ENCODE results near the gene ATP8B4. TPM values are rescaled to one million over a fixed set of nuclear protein-coding genes. Genes with fewer than 3 reads are reported as not detected.
A peak's percentile ranks its signal among the peaks of the same experiment; 100 is the strongest.

ATP8B4 gene
- total and polyA plus RNA-seq, 10 of the 15 experiments (the other 5 are each of a cell fraction or from before 2014, with no cell fraction given) = 0.02 to 0.94 (median 0.19) TPM

DNA sequence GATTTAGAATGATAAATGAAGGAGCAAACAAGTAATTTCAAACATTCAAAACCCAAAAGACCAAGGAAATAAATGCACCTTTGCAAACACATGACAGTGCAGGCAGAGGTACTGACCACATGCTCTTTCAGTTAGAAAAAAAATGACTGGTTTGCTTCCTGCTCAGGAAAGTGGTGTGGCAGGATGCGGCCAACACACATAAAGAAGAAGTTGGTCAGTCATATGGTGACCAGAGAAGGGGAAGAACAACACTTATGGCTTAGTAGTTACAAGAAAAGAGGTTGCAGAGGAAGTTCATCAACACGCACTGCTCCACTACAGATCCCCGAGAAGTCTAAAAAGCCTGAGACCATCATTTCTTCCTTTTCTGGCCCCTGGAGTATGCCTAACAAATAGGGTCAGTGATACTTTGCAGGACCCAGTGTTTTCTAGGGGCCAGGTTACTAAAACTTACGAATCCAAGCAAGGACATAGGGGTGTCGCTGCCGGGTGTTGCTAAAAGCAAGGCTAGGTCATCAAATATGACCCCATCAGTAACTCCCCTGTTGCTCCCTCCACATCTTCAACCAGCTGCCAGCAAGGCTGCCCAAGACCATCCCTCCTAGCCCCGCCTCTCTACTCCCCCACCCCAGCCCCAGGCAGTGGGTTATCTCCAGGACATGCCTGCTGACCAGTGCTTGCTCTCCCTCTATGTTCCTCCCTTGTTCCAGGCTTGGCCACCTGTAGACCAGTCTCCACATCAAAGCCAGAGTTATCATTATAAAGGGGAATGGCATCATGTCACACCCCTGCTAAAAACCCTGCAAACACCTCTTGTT is 11.2 kb downstream of the ATP8B4 start (continued):
- TF ChIP-seq ZNF217 (IDR thresholded peaks at IDR 0.05) (peak; percentile 99), DPF2 (IDR thresholded peaks at IDR 0.05) (peak; percentile 86), SMC3 (IDR thresholded peaks at IDR 0.05; ENCODE audit: borderline replicate concordance, low read length) (no peak), BCL11A (IDR thresholded peaks at IDR 0.05; ENCODE audit: low read depth, low read length) (peak; percentile 87), NFYB (IDR thresholded peaks at IDR 0.05; ENCODE audit: insufficient read depth, low read depth, low read length) (no peak), JUND (IDR thresholded peaks at IDR 0.05; ENCODE audit: low read depth, low read length) (peak; percentile 20; the same call in 1 of the 2 replicates), BMI1 (IDR thresholded peaks at IDR 0.05; ENCODE audit: borderline replicate concordance) (no peak), SIX5 (IDR thresholded peaks at IDR 0.05; ENCODE audit: low read depth, low read length, severe bottlenecking) (no peak), ZNF384 (IDR thresholded peaks at IDR 0.05; ENCODE audit: borderline replicate concordance, low read depth, low read length) (peak; percentile 83), STAT3 (IDR thresholded peaks at IDR 0.05; ENCODE audit: low read depth, low read length) (no peak), PML (IDR thresholded peaks at IDR 0.05; ENCODE audit: low read length) (no peak), EZH2 (IDR thresholded peaks at IDR 0.05; ENCODE audit: borderline replicate concordance, control insufficient read depth, low read depth, low read length) (no peak)
- TF ChIP-seq, protein P1, sequence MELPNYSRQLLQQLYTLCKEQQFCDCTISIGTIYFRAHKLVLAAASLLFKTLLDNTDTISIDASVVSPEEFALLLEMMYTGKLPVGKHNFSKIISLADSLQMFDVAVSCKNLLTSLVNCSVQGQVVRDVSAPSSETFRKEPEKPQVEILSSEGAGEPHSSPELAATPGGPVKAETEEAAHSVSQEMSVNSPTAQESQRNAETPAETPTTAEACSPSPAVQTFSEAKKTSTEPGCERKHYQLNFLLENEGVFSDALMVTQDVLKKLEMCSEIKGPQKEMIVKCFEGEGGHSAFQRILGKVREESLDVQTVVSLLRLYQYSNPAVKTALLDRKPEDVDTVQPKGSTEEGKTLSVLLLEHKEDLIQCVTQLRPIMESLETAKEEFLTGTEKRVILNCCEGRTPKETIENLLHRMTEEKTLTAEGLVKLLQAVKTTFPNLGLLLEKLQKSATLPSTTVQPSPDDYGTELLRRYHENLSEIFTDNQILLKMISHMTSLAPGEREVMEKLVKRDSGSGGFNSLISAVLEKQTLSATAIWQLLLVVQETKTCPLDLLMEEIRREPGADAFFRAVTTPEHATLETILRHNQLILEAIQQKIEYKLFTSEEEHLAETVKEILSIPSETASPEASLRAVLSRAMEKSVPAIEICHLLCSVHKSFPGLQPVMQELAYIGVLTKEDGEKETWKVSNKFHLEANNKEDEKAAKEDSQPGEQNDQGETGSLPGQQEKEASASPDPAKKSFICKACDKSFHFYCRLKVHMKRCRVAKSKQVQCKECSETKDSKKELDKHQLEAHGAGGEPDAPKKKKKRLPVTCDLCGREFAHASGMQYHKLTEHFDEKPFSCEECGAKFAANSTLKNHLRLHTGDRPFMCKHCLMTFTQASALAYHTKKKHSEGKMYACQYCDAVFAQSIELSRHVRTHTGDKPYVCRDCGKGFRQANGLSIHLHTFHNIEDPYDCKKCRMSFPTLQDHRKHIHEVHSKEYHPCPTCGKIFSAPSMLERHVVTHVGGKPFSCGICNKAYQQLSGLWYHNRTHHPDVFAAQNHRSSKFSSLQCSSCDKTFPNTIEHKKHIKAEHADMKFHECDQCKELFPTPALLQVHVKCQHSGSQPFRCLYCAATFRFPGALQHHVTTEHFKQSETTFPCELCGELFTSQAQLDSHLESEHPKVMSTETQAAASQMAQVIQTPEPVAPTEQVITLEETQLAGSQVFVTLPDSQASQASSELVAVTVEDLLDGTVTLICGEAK (IDR thresholded peaks at IDR 0.05; ENCODE audit: borderline replicate concordance) = no peak
- TF ChIP-seq, protein P2, sequence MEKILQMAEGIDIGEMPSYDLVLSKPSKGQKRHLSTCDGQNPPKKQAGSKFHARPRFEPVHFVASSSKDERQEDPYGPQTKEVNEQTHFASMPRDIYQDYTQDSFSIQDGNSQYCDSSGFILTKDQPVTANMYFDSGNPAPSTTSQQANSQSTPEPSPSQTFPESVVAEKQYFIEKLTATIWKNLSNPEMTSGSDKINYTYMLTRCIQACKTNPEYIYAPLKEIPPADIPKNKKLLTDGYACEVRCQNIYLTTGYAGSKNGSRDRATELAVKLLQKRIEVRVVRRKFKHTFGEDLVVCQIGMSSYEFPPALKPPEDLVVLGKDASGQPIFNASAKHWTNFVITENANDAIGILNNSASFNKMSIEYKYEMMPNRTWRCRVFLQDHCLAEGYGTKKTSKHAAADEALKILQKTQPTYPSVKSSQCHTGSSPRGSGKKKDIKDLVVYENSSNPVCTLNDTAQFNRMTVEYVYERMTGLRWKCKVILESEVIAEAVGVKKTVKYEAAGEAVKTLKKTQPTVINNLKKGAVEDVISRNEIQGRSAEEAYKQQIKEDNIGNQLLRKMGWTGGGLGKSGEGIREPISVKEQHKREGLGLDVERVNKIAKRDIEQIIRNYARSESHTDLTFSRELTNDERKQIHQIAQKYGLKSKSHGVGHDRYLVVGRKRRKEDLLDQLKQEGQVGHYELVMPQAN (conservative IDR thresholded peaks at IDR 0.05) = no peak
- TF ChIP-seq, protein P3, sequence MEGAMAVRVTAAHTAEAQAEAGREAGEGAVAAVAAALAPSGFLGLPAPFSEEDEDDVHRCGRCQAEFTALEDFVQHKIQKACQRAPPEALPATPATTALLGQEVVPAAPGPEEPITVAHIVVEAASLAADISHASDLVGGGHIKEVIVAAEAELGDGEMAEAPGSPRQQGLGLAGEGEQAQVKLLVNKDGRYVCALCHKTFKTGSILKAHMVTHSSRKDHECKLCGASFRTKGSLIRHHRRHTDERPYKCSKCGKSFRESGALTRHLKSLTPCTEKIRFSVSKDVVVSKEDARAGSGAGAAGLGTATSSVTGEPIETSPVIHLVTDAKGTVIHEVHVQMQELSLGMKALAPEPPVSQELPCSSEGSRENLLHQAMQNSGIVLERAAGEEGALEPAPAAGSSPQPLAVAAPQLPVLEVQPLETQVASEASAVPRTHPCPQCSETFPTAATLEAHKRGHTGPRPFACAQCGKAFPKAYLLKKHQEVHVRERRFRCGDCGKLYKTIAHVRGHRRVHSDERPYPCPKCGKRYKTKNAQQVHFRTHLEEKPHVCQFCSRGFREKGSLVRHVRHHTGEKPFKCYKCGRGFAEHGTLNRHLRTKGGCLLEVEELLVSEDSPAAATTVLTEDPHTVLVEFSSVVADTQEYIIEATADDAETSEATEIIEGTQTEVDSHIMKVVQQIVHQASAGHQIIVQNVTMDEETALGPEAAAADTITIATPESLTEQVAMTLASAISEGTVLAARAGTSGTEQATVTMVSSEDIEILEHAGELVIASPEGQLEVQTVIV (IDR thresholded peaks at IDR 0.05; ENCODE audit: borderline replicate concordance, partially characterized antibody) = no peak
- TF ChIP-seq, protein P4, sequence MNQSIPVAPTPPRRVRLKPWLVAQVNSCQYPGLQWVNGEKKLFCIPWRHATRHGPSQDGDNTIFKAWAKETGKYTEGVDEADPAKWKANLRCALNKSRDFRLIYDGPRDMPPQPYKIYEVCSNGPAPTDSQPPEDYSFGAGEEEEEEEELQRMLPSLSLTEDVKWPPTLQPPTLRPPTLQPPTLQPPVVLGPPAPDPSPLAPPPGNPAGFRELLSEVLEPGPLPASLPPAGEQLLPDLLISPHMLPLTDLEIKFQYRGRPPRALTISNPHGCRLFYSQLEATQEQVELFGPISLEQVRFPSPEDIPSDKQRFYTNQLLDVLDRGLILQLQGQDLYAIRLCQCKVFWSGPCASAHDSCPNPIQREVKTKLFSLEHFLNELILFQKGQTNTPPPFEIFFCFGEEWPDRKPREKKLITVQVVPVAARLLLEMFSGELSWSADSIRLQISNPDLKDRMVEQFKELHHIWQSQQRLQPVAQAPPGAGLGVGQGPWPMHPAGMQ (IDR thresholded peaks at IDR 0.05; ENCODE audit: borderline replicate concordance) = no peak

All from GM12878 (cell line).